NB4 (cell line): ENCODE data around the gene NFE2L2.

Experiments used
- DNase-seq: peaks from one replicate; pipeline ENCODE4 v3.0.0; 2010; ENCODE audit warnings: low read depth
- H3K4me3 ChIP-seq: one replicate; pipeline ENCODE4 v1.5.1; 2011; ENCODE audit warnings: mild to moderate bottlenecking, low read depth, low read length, moderate library complexity
- CTCF ChIP-seq: IDR thresholded peaks from one replicate; pipeline ENCODE4 v1.5.1; 2012; ENCODE audit warnings: low read depth, low read length
- MYC ChIP-seq: IDR thresholded peaks from 2 replicates; pipeline ENCODE4 v1.6.1; 2011; ENCODE audit warnings: low read depth, low read length
- POLR2A ChIP-seq: IDR thresholded peaks from 2 replicates; pipeline ENCODE4 v1.6.1; 2011; ENCODE audit warnings: mild to moderate bottlenecking; ENCODE audit not compliant: insufficient read length; ENCODE audit errors: extremely low read depth
- TF ChIP-seq, protein P1 (sequence below): IDR thresholded peaks from 2 replicates; pipeline ENCODE4 v1.6.1; 2011; ENCODE audit warnings: low read depth, low read length

The NFE2L2 gene

GRCh38 chr2:177256695-177257094, 7.8 kb downstream of the NFE2L2 start:
- TF ChIP-seq POLR2A (no peak), CTCF (no peak), MYC (no peak)
- TF ChIP-seq, protein P1, sequence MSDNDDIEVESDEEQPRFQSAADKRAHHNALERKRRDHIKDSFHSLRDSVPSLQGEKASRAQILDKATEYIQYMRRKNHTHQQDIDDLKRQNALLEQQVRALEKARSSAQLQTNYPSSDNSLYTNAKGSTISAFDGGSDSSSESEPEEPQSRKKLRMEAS: no peak
- DNase-seq: no peak
- no peak overlapping the region for H3K4me3 ChIP-seq

- DNase-seq: no peak
- TF ChIP-seq MYC (no peak), POLR2A (no peak), CTCF (no peak)
- TF ChIP-seq, protein P1: no peak
- H3K4me3 ChIP-seq: no peak overlapping the region
Observed at GRCh38 chr2:177256026-177256425, 8.5 kb downstream of the NFE2L2 start.

DNA sequence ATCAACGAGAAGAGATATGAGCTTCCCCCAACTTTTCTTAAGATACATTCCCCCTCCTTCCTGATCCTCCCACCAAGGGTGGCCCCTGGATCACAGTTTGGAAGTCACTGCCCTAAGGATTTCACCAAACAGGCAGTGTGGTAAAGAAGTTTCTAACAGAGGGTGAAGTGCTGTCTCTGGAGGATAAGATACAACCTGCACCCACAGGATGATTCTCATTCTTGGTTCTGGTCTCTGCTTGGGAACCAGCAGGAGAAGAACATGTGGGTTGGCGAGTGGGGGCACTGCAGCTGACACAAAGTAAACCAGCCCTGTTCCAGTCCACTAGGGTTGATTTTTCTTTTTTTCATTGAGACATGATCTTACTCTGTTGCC, 9.3 kb downstream of the NFE2L2 start:
- no peak overlapping the region for H3K4me3 ChIP-seq
- TF ChIP-seq CTCF (no peak), MYC (no peak), POLR2A (no peak)
- TF ChIP-seq, protein P1: no peak
- no peak for DNase-seq

- DNase-seq: peak; percentile 51
- H3K4me3 ChIP-seq: no peak overlapping the region
- TF ChIP-seq CTCF (peak; percentile 52), MYC (no peak)
Observed at GRCh38 chr2:177254433-177255226, 9.9 kb downstream of the NFE2L2 start.

GRCh38 chr2:177253704-177254103, 10.8 kb downstream of the NFE2L2 start:
- TF ChIP-seq MYC (no peak), POLR2A (no peak), CTCF (no peak)
- TF ChIP-seq, protein P1: no peak
- DNase-seq: no peak
- no peak overlapping the region for H3K4me3 ChIP-seq

GRCh38 chr2:177252808-177253531, 11.6 kb downstream of the NFE2L2 start:
- peak; percentile 69 for DNase-seq
- H3K4me3 ChIP-seq: no peak overlapping the region
- TF ChIP-seq CTCF (no peak), MYC (no peak), POLR2A (no peak)
- TF ChIP-seq, protein P1: no peak
